ENCODE measurements around the gene EPN3. TPM values are rescaled to one million over a fixed set of nuclear protein-coding genes. Genes with fewer than 3 reads are reported as not detected.

EPN3 gene
- total RNA-seq, 1 donor from 2014 or later: 0.84 TPM

GRCh38 chr17:50549256-50549941 is 16.9 kb downstream of the EPN3 start:
- no peaks in the 10 kb centered on the region for H3K27me3 ChIP-seq (ENCODE audit: control insufficient read depth, insufficient read depth, low read length)
- no peak for DNase-seq (ENCODE audit: low read depth)
- H3K4me3 ChIP-seq (ENCODE audit: low read depth, low read length): no peak overlapping the region
- H3K36me3 ChIP-seq (ENCODE audit: control insufficient read depth, insufficient read depth, low read length): no peaks in the 10 kb centered on the region
- TF ChIP-seq CTCF (IDR thresholded peaks at IDR 0.05; ENCODE audit: insufficient read depth, low read length, poor library complexity, severe bottlenecking): no peak

GRCh38 chr17:50549969-50550368 is 17.4 kb downstream of the EPN3 start:
- Histone ChIP-seq H3K4me3 (ENCODE audit: low read depth, low read length) (no peak overlapping the region), H3K36me3 (ENCODE audit: control insufficient read depth, insufficient read depth, low read length) (no peaks in the 10 kb centered on the region), H3K27me3 (ENCODE audit: control insufficient read depth, insufficient read depth, low read length) (no peaks in the 10 kb centered on the region)
- DNase-seq (ENCODE audit: low read depth): no peak
- no peak for TF ChIP-seq CTCF (IDR thresholded peaks at IDR 0.05; ENCODE audit: insufficient read depth, low read length, poor library complexity, severe bottlenecking)

DNA sequence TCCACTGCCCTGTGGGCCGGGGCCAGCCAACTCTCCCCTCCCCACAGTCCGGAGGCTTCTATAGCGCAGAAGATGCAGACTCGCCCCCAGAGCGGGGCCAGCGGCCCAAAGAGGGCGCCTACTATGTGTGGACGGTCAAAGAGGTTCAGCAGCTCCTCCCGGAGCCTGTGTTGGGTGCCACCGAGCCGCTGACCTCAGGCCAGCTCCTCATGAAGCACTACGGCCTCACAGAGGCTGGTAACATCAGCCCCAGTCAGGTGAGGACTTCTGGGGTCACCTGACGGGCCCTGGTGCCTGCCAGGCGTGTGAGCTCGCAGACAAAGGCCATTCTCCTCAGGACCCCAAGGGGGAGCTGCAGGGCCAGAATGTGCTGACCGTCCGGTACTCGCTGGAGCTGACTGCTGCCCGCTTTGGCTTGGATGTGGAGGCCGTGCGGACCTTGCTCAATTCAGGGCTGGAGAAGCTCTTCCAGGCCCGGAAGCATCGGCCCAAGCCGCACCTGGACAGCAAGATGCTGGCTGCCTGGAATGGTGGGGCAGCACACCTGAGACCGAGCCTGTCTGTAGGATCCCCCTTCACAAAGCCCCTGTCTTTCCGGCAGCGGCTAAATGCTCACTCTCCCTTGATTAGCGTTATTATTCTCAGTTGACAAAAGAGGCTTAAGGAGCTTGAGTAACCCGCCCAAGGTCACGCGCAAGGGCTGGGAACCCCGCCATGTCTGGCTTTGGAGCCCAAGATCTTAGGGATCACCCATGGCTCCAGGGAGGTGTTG is 18.3 kb downstream of the EPN3 start:
- DNase-seq (ENCODE audit: low read depth): peak; percentile 56
- Histone ChIP-seq H3K4me3 (ENCODE audit: low read depth, low read length) (no peak overlapping the region), H3K27me3 (ENCODE audit: control insufficient read depth, insufficient read depth, low read length) (no peaks in the 10 kb centered on the region), H3K36me3 (ENCODE audit: control insufficient read depth, insufficient read depth, low read length) (no peaks in the 10 kb centered on the region)
- peak; percentile 91 for TF ChIP-seq CTCF (IDR thresholded peaks at IDR 0.05; ENCODE audit: insufficient read depth, low read length, poor library complexity, severe bottlenecking)

DNA sequence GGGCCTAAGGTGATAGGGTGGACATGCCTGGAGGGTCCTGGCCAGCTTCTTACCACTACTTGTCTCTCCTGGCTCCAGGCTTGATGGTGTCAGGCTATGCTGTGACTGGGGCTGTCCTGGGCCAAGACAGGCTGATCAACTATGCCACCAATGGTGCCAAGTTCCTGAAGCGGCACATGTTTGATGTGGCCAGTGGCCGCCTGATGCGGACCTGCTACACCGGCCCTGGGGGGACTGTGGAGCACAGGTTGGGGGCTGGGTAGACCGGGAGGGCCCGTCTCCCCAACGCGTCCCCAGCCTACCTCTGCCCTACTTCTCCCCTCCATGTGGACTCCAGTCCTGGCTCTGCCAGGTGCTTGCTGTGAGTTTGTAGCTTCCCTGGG is 18.9 kb downstream of the EPN3 start:
- H3K4me3 ChIP-seq (ENCODE audit: low read depth, low read length): no peak overlapping the region
- no peak for DNase-seq (ENCODE audit: low read depth)
- no peaks in the 10 kb centered on the region for H3K27me3 ChIP-seq (ENCODE audit: control insufficient read depth, insufficient read depth, low read length)
- no peaks in the 10 kb centered on the region for H3K36me3 ChIP-seq (ENCODE audit: control insufficient read depth, insufficient read depth, low read length)
- no peak for TF ChIP-seq CTCF (IDR thresholded peaks at IDR 0.05; ENCODE audit: insufficient read depth, low read length, poor library complexity, severe bottlenecking)

- no peak for TF ChIP-seq CTCF (IDR thresholded peaks at IDR 0.05; ENCODE audit: insufficient read depth, low read length, poor library complexity, severe bottlenecking)
- no peak for DNase-seq (ENCODE audit: low read depth)
- H3K27me3 ChIP-seq (ENCODE audit: control insufficient read depth, insufficient read depth, low read length): peaks cover 3% of the 10 kb centered on the region
- no peaks in the 10 kb centered on the region for H3K36me3 ChIP-seq (ENCODE audit: control insufficient read depth, insufficient read depth, low read length)
- no peak overlapping the region for H3K4me3 ChIP-seq (ENCODE audit: low read depth, low read length)
Observed at GRCh38 chr17:50551884-50552283, 19.3 kb downstream of the EPN3 start.
